MV-4-11 (cell line): ENCODE results near the gene MAST1.
"Not testable (repeated sequence)": the region's sequence is repeated elsewhere in the genome, so short reads cannot be mapped to it uniquely, and the experiment has no call there.

Experiments
- DNase-seq: peaks from one replicate; lab custom pipeline; 2025; lab: John Stamatoyannopoulos, UW

The MAST1 gene

GRCh38 chr19:12838182-12838885 lies at the start of gene MAST1:
Gene MAST1 (plus strand): TSS chr19:12838515. CDS start chr19:12838573, 58 bp downstream.
- peak; percentile 31 for DNase-seq

GRCh38 chr19:12788682-12789097 lies 49.6 kb upstream of the MAST1 start:
- DNase-seq, result peak; percentile 55

DNA sequence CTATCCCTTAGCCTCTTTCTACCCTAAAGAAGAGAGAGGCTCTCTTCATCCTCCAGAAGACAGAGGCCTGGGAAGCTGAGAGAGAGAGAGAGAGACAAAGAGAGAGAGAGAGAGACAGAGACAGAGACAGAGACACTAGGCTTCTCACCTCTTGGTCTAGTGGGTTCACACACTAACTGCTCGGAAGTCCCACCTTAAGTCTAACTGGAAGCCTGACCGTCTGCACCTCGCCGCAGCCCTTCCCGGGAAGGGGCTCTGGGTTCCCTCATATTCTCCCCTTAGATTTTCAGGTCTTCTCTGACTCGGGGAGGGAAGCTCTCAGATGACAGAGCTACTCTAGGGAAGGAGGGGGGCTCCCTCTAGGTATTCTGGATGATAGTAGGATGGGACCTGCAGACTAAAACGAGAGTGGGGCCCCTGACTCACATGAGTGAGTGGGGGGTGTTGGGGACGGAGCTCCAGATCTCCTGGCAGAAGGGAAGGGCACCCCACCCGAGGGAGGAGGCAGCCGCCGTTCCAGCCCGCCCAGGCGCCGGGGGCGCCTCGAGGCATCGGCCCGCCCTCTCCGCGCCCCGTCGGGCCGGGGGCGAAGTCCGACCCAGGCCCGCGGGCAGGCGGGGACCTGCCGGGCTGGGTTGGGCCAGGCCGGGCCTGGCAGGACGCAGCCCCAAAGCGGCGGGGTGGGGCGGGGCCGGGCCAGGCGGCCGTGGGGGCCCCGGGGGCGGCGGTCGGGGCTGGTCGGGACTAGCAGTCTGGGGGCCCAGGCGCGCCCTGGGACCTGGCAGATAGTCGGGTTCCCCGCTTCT lies 49.0 kb upstream of the MAST1 start:
- peak; percentile 46 for DNase-seq

- peak; percentile 98 for DNase-seq
These were observed 48.3 kb upstream of the MAST1 start for GRCh38 chr19:12789904-12790619.

DNA sequence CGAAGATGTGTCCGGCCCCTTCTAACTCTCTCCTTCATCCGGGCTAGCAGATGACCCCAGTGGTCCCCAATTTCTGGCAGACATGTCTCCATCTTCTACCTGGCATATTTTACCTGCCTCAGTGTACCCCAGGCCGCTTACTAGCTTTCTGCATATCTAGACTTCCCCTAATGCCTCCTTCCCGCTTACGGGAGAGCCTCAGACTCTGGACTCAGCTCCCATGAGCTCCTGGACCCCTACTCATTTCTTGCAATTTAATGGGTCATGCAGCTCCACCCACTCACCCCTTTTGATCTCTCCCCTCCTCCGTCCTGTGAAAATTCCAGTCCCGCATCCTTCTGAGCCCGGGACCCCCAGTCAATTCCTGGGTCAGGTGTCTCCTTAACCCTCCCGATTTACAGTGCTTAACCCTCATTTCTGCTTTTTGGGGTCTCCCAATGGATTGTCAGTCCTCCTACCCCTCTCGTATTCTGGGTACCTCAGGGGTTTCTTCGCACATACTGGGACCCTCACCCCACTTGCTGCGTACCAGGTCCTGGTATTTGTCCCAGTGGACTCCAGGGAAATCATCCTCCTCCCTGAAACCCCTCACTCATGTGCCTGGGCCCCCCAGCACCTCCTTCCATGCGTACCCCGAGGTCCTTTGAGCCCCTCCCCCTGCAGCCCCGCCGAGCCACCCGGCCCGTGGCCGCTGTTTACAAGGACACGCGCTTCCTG lies 47.5 kb upstream of the MAST1 start:
- DNase-seq, result no peak

- peak; percentile 96 for DNase-seq
These were observed 46.8 kb upstream of the MAST1 start, which contains the start of gene JUNB for GRCh38 chr19:12791345-12792050. Gene JUNB (plus strand): TSS chr19:12791486. CDS start chr19:12791772, 286 bp downstream.

DNA sequence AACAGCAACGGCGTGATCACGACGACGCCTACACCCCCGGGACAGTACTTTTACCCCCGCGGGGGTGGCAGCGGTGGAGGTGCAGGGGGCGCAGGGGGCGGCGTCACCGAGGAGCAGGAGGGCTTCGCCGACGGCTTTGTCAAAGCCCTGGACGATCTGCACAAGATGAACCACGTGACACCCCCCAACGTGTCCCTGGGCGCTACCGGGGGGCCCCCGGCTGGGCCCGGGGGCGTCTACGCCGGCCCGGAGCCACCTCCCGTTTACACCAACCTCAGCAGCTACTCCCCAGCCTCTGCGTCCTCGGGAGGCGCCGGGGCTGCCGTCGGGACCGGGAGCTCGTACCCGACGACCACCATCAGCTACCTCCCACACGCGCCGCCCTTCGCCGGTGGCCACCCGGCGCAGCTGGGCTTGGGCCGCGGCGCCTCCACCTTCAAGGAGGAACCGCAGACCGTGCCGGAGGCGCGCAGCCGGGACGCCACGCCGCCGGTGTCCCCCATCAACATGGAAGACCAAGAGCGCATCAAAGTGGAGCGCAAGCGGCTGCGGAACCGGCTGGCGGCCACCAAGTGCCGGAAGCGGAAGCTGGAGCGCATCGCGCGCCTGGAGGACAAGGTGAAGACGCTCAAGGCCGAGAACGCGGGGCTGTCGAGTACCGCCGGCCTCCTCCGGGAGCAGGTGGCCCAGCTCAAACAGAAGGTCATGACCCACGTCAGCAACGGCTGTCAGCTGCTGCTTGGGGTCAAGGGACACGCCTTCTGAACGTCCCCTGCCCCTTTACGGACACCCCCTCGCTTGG lies 46.1 kb upstream of the MAST1 start:
- peak; percentile 78 for DNase-seq

DNA sequence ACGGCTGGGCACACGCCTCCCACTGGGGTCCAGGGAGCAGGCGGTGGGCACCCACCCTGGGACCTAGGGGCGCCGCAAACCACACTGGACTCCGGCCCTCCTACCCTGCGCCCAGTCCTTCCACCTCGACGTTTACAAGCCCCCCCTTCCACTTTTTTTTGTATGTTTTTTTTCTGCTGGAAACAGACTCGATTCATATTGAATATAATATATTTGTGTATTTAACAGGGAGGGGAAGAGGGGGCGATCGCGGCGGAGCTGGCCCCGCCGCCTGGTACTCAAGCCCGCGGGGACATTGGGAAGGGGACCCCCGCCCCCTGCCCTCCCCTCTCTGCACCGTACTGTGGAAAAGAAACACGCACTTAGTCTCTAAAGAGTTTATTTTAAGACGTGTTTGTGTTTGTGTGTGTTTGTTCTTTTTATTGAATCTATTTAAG lies 45.4 kb upstream of the MAST1 start:
- DNase-seq, result no peak

- peak; percentile 93 for DNase-seq
These were observed 44.8 kb upstream of the MAST1 start for GRCh38 chr19:12793290-12794195.

- no peak for DNase-seq
These were observed 43.9 kb upstream of the MAST1 start for GRCh38 chr19:12794196-12794941.

DNA sequence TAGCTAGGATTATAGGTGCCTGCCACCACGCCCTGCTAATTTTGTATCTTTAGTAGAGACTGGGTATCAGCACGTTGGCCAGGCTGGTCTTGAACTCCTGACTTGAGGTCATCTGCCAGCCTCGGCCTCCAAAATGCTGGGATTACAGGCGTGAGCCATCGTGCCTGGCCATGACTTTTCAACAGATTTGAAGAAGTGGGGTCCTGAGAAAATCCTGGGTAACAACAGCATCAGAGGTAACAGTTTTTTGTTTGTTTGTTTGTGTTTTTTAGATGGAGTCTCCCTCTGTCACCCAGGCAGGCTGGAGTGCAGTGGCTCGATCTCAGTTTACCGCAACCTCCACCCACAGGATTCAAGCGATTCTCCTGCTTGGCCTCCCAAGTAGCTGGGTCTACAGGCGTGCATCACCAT lies 43.3 kb upstream of the MAST1 start:
- no peak for DNase-seq

GRCh38 chr19:12796146-12797071 lies 41.9 kb upstream of the MAST1 start:
- DNase-seq, result peak; percentile 83

DNA sequence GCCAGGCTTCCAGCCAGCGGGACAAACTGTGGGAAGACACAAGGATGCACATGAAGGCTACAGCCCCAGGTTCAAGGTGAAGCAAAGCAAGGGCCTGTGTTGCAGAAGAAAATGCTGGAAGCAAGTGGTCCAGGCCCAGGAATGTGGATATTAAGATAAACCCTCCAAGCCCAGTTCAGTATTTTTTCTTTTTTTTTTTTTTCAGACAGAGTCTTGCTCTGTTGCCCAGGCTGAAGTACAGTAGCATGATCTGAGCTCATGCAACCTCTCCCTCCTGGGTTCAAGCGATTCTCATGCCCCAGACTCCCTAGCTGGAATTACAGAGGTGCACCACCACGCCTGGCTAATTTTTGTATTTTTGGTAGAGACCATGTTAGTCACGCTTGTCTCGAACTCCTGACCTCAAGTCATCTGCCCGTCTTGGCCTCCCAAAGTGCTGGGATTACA lies 41.2 kb upstream of the MAST1 start:
- DNase-seq, result no peak

DNA sequence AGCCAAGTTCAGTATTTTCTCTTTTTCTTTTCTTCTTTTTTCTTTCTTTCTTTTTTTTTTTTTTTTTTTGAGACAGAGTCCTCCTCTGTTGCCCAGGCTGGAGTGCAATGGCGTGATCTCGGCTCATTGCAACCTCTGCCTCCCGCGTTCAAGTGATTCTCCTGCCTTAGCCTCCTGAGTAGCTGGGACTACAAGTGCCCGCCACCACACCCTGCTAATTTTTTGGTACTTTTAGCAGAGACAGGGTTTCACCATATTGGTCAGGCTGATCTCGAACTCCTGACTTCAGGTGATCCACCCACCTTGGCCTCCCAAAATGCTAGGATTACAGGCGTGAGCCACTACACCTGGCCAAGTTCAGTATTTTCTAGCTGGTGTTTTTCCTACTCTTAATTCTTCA lies 40.7 kb upstream of the MAST1 start:
- DNase-seq, result not testable (repeated sequence)

- no peak for DNase-seq
These were observed 38.4 kb upstream of the MAST1 start for GRCh38 chr19:12799742-12800465.

- DNase-seq, result no peak
These were observed 37.9 kb upstream of the MAST1 start for GRCh38 chr19:12800466-12800770.
